A673 (cell line): ENCODE results near the gene VAMP5. TPM values are rescaled to one million over a fixed set of nuclear protein-coding genes. Genes with fewer than 3 reads are reported as not detected.

Source experiments
- BruUV-seq: library from RNA; stranded (reverse); fragments of 400-500 nt; replicated peaks from 2 replicates; lab custom pipeline; 2021; lab: Mats Ljungman, UMichigan
- CTCF ChIA-PET: fragments of 300-600 bp; sonication (Branson Sonifier 250); formaldehyde crosslinking; loops from one replicate; lab custom pipeline; 2022; ENCODE audit warnings: antibody characterized with exemption; lab: Charles Lee
- POLR2A ChIA-PET: fragments of 300-600 bp; sonication (Branson Sonifier 250); formaldehyde crosslinking; loops from one replicate; lab custom pipeline; 2022; ENCODE audit warnings: antibody characterized with exemption; ENCODE audit not compliant: low non-redundant PET; lab: Charles Lee
- DNase-seq: peaks from one replicate; pipeline ENCODE4 v3.0.0-alpha.2; 2015; ENCODE audit warnings: low spot score
- H3K27ac ChIP-seq: fragments of 200-600 bp; sonication (generic); 2 replicates; pipeline ENCODE4 v1.5.1; 2016; ENCODE audit warnings: mixed run types, low read depth, mild to moderate bottlenecking, mixed read lengths, antibody characterized with exemption, low read length; ENCODE audit not compliant: poor library complexity, severe bottlenecking
- H3K27me3 ChIP-seq: fragments of 200-600 bp; sonication (generic); replicated peaks from 2 replicates; pipeline ENCODE4 v1.6.1; 2017; ENCODE audit warnings: mixed run types, low read depth, mild to moderate bottlenecking, mixed read lengths, antibody characterized with exemption, low read length; ENCODE audit not compliant: insufficient read depth, poor library complexity
- H3K36me3 ChIP-seq: fragments of 200-600 bp; sonication (generic); 2 replicates; pipeline ENCODE4 v1.6.1; 2016; ENCODE audit warnings: mixed run types, mild to moderate bottlenecking, mixed read lengths, antibody characterized with exemption, low read length; ENCODE audit not compliant: insufficient read depth, poor library complexity, severe bottlenecking
- H3K4me1 ChIP-seq: fragments of 200-600 bp; sonication (generic); 2 replicates; pipeline ENCODE4 v1.6.1; 2017; ENCODE audit warnings: mixed run types, mild to moderate bottlenecking, mixed read lengths, antibody characterized with exemption, low read length; ENCODE audit not compliant: insufficient read depth, poor library complexity, severe bottlenecking
- H3K4me3 ChIP-seq: fragments of 200-600 bp; sonication (generic); 2 replicates; pipeline ENCODE4 v1.5.1; 2016; ENCODE audit warnings: low read depth, mixed run types, mild to moderate bottlenecking, mixed read lengths, low read length; ENCODE audit not compliant: poor library complexity, severe bottlenecking
- H3K9me3 ChIP-seq: fragments of 200-600 bp; sonication (generic); 2 replicates; pipeline ENCODE4 v1.6.1; 2016; ENCODE audit warnings: mixed run types, low read depth, mild to moderate bottlenecking, mixed read lengths, antibody characterized with exemption, low read length; ENCODE audit not compliant: poor library complexity, severe bottlenecking
- CTCF ChIP-seq: fragments of 300-800, 200-600 bp; sonication (generic); conservative IDR thresholded peaks from 2 replicates; pipeline ENCODE4 v1.5.1; 2017; ENCODE audit warnings: low read depth, mild to moderate bottlenecking, antibody characterized with exemption, low read length, moderate library complexity, mixed read lengths
- EZH2 ChIP-seq: fragments of 200-600 bp; sonication (generic); IDR thresholded peaks from 2 replicates; pipeline ENCODE4 v1.6.1; 2017; ENCODE audit warnings: borderline replicate concordance, low read depth, mild to moderate bottlenecking, mixed read lengths, antibody characterized with exemption, low read length; ENCODE audit not compliant: poor library complexity, severe bottlenecking
- intact Hi-C: fragments of 100-400 bp; cut with micrococcal nuclease; formaldehyde crosslinking; loops from one replicate; pipeline ENCODE4 v1.10.0; 2022; ENCODE audit not compliant: unreplicated experiment
- total RNA-seq: library from RNA; stranded (reverse); gene quantifications from 2 replicates; pipeline ENCODE4 v1.2.3, GENCODE V29; 2021

Gene VAMP5
- total RNA-seq, 1 experiment from 2014 or later = 2.1 TPM

DNA sequence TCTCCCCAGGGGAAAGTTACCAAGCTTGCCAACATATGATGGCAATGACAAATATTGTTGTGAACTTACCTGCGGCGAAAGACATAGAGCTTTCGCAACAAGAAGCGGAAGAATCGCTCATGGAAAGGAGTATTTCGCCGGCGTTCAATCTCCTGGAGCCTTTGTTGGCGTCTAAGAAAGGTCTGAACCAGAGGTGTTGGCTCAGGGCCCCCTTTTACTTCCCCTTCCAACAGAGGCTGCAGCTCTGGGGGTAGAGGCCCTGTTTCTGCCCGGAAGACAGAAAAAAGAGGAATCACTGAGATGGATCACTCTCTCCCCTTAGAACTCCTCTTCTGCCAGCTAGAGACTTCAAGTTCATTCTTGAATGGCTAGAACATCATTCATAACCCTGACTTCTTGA is 33.7 kb upstream of the VAMP5 start:
- intact Hi-C loops = loop anchor here (10.0 kb wide), 1 partner anchor 486 kb away; no protein-coding TSS in a partner anchor
- H3K36me3 ChIP-seq = peaks cover 63% of the 10 kb centered on the region
- POLR2A ChIA-PET = no interaction called here
- H3K4me3 ChIP-seq = no peak overlapping the region
- no peak for DNase-seq
- H3K27ac ChIP-seq = no peak overlapping the region
- no peaks in the 10 kb centered on the region for H3K27me3 ChIP-seq
- BruUV-seq = no TSS peak
- no peak for TF ChIP-seq EZH2
- TF ChIP-seq CTCF = no peak
- H3K9me3 ChIP-seq = no peaks in the 10 kb centered on the region
- CTCF ChIA-PET = interaction anchor here (0.6 to 2.3 kb wide), 2 partner anchors 14 to 130 kb away, joined by 7 to 28 read pairs; partner anchors contain the start of gene SH2D6
- no peaks in the 10 kb centered on the region for H3K4me1 ChIP-seq

GRCh38 chr2:85551698-85552678 is 32.2 kb upstream of the VAMP5 start:
- Histone ChIP-seq H3K27me3 (no peaks in the 10 kb centered on the region), H3K4me1 (no peaks in the 10 kb centered on the region), H3K9me3 (no peaks in the 10 kb centered on the region), H3K27ac (no peak overlapping the region), H3K4me3 (no peak overlapping the region), H3K36me3 (peaks cover 62% of the 10 kb centered on the region)
- ChIA-PET POLR2A (interaction anchor here (0.6 to 0.9 kb wide), 2 partner anchors 13 to 96 kb away, joined by 4 to 5 read pairs; partner anchors contain the start of gene MAT2A), CTCF (interaction anchor here (0.6 to 2.3 kb wide), 7 partner anchors 9 to 251 kb away, joined by 3 to 28 read pairs (median 4); partner anchors contain the start of genes GGCX, MAT2A and SH2D6)
- no TSS peak for BruUV-seq
- intact Hi-C loops = loop anchor here (1.0 to 10.0 kb wide), 3 partner anchors 132 to 487 kb away; no protein-coding TSS in a partner anchor
- peak; percentile 90 for TF ChIP-seq CTCF
- TF ChIP-seq EZH2 = no peak
- peak; percentile 83 for DNase-seq

- ChIA-PET CTCF (interaction anchor here (0.5 kb wide), 1 partner anchor 100 kb away, joined by 4 read pairs; no protein-coding TSS in a partner anchor), POLR2A (no interaction called here)
- Histone ChIP-seq H3K4me3 (no peak overlapping the region), H3K4me1 (no peaks in the 10 kb centered on the region), H3K27me3 (no peaks in the 10 kb centered on the region), H3K9me3 (no peaks in the 10 kb centered on the region), H3K27ac (no peak overlapping the region), H3K36me3 (peaks cover 64% of the 10 kb centered on the region)
- TF ChIP-seq CTCF (no peak), EZH2 (no peak)
- DNase-seq = no peak
- intact Hi-C loops = loop anchor here (2.0 to 10.0 kb wide), 2 partner anchors 252 to 488 kb away; no protein-coding TSS in a partner anchor
- no TSS peak for BruUV-seq
Observed at GRCh38 chr2:85553184-85553583, 31.0 kb upstream of the VAMP5 start.
